Measurements from ENCODE around the gene CNPPD1. TPM values are rescaled to one million over a fixed set of nuclear protein-coding genes. Genes with fewer than 3 reads are reported as not detected.

The CNPPD1 gene
- total RNA-seq, 1 experiment from 2014 or later, result 53.0 TPM

GRCh38 chr2:219179601-219180465 is 3.1 kb upstream of the CNPPD1 start:
- no peak for DNase-seq (ENCODE audit: low spot score)

DNA sequence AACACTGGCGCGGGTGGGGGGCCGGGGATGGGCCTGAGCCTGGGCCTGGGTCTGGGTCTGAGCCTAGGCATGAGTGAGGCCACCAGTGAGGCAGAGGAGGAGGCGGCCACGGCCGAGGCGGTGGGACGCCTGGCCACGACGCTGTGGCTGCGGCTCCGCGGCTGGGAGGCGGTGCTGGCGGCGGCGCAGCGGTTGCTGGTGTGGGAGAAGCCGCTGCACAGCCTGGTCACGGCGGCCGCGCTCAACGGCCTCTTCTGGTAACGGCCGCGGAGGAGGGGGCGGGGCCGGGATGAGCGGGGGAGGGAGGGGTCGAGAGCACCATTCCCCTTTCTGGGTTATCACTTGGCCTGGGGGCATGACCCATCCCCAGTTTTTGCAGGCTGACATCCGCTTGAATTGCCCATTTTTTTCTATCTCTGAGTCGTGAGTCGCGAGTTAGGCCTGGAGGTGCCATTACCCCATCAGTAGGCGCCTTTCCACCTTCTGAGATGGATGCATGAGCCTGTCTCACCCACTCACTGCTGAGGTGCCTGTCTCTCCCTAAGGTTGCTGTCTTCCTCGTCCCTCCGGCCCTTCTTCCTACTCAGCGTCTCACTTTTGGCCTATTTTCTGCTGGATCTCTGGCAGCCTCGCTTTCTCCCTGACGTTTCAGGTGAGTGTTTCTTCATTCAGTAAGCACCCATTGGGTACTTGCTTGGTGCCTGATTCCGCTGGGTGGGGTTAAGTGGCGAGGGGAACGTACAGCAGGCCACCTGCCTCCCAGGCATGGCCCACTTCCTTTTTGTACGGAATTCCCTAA is 1.9 kb upstream of the CNPPD1 start:
- peak; percentile 37 for DNase-seq (ENCODE audit: low spot score)

DNA sequence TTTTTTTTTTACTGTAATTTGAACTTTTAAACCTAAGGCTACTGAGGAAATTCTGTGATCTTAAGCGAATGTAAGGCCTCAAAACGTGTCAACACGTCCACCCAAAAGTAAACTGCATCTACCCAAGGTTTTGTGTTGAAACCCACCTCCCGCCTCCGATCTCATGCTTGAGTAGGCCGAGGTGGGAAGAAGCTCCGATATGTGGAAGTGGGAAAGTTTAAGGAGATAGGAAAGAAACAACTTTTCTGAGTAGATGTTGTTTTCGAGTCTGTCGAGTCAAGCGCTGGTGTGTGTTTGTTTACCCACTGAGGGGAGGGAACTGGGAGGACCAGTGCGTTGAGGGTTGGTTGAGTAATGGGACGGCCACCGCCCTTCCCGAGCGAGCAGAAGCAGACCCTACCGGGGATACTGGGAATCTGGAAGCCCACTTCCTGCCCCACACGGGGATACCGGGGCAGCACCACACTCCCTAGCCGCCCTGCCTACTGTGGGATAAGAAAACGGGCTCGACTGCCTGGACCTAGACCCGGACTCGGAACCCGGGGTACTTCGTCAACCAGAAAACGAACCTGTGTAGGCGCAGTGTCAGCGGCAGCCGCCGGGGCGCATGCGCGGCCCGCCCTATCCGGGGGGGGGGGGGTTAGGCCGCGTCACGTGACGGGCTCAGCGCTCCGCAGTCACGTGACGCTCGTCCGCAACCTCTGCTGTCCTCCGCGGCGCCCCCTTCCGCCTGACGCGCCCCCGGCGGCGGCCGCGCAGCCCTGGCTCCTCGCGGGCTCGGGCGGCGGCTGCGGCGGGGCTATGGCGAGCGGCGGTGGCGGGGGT is 1.0 kb upstream of the CNPPD1 start, which contains the start of gene RETREG2:
Gene RETREG2 (plus strand): TSS at position 724 of the 825 bp plus-strand sequence. CDS start 78 bp downstream, at position 802.
- peak; percentile 91 for DNase-seq (ENCODE audit: low spot score)

GRCh38 chr2:219175928-219176817 is 552 bp downstream of the CNPPD1 start:
- DNase-seq (ENCODE audit: low spot score), result peak; percentile 57

GRCh38 chr2:219175486-219175885 is 1.2 kb downstream of the CNPPD1 start:
- DNase-seq (ENCODE audit: low spot score), result no peak

GRCh38 chr2:219174801-219175200 is 1.9 kb downstream of the CNPPD1 start:
- DNase-seq (ENCODE audit: low spot score), result no peak

GRCh38 chr2:219174146-219174545 is 2.6 kb downstream of the CNPPD1 start:
- no peak for DNase-seq (ENCODE audit: low spot score)

DNA sequence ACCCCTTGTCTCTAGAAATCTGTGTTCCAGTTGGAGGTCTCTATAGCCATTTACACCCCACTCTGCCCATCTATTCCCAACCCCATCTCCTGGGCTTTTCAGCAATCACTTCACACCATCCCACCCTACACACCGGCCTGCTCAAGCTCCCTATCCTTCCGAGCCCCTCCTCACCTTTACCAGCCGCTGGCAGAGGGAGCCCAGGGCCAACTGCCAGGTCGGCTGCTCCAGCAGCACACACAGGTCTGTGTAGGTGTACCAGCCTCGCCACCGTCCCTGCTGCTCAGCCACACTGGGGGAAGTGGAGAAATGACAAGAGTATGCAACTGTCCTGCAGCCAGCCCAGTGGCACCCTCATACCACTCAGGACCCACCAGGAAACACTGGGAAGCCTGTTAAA is 3.5 kb downstream of the CNPPD1 start:
- no peak for DNase-seq (ENCODE audit: low spot score)

DNA sequence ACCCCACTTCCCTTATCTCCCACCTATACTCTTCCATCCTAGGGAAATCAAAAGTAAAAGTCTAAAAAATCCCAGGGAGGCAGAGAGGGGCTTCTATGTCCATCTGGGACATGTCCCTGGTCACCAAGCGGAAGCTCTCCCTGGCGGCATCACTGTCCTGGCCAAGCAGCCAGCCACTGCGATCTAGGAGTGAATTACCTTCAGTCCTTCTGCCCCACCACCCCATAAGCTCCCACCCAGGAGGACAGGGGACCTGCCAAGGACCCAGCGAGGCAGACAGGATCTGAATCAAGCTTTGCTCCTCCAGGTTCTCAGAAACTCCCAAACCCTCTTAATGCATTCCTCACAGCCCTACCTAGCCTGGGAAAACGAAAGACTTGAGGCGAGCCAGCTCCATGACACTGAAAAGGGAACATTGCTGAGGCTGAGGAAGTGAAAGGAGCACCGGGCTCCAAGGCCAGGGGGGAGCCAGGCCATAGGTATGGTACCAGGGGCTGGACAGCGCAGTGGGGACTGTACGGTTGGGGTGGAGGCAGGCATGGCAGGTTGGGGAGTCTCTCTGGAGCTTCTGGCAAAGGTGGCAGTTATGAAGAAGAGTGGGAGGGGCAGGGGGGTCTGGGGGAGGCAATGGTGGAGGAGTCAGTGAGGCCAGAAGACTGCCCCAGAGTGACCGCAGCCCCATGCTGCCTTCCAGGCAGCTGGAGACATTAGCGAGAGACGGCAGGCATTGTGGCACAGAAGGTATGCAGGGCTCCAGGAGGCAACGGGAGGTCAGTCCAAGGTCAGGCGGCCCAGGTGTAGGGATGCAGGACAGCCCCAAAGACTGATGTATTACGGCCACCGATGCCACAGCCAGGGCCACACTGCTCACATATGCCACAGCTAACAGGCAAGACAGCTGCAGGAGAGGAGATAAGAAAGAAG is 4.2 kb downstream of the CNPPD1 start:
- DNase-seq (ENCODE audit: low spot score), result no peak

- peak; percentile 62 for DNase-seq (ENCODE audit: low spot score)
Observed at GRCh38 chr2:219171231-219171651, 5.5 kb downstream of the CNPPD1 start.

- DNase-seq (ENCODE audit: low spot score), result peak; percentile 57
Observed at GRCh38 chr2:219169930-219170654, 6.6 kb downstream of the CNPPD1 start, which contains the start of gene SLC23A3. TSS of gene SLC23A3 (minus strand) at chr2:219170029. CDS start at chr2:219169984, 45 bp downstream.

GRCh38 chr2:219168932-219169331 is 7.8 kb downstream of the CNPPD1 start:
- no peak for DNase-seq (ENCODE audit: low spot score)

GRCh38 chr2:219168526-219168925 is 8.2 kb downstream of the CNPPD1 start:
- no peak for DNase-seq (ENCODE audit: low spot score)

- DNase-seq (ENCODE audit: low spot score), result no peak
Observed at GRCh38 chr2:219167997-219168396, 8.7 kb downstream of the CNPPD1 start.

DNA sequence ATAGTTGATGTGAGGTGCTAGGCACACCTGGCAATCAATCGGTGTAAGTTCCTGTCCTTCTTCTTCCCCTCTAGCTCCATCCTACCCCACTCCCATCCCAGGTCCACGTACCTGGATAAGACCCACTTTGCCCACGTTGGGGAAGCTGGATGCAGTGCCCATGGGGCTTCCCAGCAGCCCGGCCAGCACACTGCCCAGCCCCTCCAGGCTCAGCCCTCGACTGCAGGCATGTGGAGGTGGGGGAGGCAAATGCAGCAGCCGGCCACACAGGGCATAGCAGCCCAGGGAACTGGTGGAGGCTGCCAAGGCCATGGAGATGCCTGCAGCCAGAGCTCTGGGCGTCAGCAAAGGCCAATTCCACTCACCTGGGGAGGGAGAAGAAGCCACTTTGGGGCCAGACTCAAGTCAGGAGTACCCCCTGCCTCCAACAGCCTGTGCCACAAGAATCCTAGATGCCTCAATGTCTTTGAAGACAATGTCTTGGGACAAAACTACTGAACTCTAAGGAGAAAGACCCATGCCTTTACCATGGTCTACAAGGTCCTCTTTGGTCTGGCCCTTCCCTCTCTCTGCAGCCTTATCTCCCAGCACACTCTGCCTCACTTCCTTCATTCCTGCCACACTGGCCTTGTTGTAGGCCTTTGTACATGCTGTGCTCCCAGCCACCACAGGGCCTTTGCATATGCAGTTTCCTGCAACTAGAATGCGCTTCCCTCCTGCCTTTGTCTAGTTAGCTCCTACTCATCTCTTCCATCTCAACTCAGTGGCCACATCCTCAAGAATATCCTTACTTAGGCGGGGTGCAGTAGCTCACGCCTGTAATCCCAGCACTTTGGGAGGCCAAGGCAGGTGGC is 11.4 kb downstream of the CNPPD1 start:
- no peak for DNase-seq (ENCODE audit: low spot score)

DNA sequence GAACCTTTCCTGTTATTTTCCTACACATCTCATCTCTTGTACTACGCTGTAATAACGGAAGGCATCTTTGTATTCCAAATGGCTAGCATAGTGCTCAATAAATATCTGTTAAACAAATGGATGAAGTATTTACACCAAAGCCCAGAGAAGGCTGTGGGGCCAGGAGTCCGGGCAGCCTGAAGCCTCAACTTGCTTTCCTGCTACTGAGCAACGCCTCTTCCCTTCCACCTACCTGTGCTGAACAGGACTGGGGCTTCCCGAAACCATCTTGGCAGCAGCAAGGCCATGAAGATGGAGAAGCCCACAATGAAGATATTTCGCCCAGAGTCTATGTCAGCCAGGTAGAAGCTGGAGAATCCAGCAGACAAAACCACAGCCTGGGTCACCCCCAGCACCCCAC is 13.6 kb downstream of the CNPPD1 start:
- no peak for DNase-seq (ENCODE audit: low spot score)

DNA sequence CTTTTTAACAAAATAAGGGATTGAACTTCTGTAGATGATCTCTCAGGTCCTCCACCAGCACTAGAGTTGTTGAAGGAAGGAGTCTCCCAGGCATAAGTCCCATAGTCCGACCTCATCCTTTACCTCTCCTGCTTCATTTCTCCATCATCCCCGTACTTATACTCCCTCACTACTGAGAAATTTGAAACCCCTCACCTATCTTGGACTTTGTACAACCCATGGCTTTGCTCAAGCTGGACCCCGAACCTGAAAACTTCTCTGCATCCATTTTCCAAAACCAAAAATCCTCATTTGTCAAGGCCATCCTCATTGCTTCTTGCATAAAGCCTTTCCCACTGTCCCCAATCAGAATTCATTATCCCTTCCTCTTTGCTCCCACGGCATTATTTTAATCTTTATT is 15.6 kb downstream of the CNPPD1 start:
- no peak for DNase-seq (ENCODE audit: low spot score)

Data from HT-29 (cell line).